ENCODE data around the gene KLF6.

DNA sequence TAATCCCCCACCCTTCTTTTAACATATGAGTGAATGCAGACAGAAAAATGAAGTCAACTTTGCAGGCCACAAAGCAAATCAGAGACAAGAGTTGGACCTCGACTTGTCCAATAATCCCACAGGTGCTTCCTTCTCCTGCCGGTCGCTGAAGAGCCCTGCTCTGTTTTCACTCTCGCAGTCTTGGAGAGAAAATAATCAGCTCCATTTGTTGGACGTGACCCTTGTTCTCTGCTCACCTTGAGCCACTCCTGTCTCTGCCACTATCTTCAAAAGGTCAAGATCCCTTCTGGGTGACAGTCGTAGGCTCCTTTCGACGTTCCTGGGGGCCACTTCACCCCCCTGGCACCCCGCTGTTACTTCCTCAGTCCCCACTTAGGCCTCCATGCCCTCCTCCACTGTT, 2.8 kb upstream of the KLF6 start:
- TF ChIP-seq, protein P1, sequence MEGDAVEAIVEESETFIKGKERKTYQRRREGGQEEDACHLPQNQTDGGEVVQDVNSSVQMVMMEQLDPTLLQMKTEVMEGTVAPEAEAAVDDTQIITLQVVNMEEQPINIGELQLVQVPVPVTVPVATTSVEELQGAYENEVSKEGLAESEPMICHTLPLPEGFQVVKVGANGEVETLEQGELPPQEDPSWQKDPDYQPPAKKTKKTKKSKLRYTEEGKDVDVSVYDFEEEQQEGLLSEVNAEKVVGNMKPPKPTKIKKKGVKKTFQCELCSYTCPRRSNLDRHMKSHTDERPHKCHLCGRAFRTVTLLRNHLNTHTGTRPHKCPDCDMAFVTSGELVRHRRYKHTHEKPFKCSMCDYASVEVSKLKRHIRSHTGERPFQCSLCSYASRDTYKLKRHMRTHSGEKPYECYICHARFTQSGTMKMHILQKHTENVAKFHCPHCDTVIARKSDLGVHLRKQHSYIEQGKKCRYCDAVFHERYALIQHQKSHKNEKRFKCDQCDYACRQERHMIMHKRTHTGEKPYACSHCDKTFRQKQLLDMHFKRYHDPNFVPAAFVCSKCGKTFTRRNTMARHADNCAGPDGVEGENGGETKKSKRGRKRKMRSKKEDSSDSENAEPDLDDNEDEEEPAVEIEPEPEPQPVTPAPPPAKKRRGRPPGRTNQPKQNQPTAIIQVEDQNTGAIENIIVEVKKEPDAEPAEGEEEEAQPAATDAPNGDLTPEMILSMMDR (conservative IDR thresholded peaks at IDR 0.05 in 1 of 2, IDR thresholded peaks at IDR 0.05 in 1 of 2; ENCODE audit: extremely low read depth in 1 of 2, insufficient read depth in 1 of 2, low read depth in 1 of 2, low read length in 2 of 2) = no peak
- no peak for TF ChIP-seq EZH2 (IDR thresholded peaks at IDR 0.05; ENCODE audit: borderline replicate concordance, low read length)
